Measurements from ENCODE around the gene PPP6R2.

DNA sequence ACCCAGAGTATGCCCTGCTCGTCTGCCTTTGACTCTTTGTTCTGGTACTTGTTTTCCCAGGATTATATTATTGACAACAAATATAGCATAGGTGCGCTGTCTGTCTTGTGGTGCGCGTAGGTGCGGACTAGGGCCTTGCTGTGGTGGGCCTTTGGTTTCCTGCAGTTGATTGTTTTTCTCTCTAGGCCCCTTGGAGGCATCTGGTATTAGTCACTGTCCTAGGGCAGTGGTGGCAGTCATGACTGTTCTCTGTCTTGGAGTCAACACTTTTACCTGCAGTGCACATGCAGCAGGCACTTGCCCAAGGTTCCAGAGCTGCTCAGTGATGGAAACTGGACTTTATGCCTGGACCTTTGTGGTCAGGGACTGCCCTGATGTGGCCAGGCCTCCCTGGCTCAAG lies 18.6 kb downstream of the PPP6R2 start:
- TF ChIP-seq, protein P1, sequence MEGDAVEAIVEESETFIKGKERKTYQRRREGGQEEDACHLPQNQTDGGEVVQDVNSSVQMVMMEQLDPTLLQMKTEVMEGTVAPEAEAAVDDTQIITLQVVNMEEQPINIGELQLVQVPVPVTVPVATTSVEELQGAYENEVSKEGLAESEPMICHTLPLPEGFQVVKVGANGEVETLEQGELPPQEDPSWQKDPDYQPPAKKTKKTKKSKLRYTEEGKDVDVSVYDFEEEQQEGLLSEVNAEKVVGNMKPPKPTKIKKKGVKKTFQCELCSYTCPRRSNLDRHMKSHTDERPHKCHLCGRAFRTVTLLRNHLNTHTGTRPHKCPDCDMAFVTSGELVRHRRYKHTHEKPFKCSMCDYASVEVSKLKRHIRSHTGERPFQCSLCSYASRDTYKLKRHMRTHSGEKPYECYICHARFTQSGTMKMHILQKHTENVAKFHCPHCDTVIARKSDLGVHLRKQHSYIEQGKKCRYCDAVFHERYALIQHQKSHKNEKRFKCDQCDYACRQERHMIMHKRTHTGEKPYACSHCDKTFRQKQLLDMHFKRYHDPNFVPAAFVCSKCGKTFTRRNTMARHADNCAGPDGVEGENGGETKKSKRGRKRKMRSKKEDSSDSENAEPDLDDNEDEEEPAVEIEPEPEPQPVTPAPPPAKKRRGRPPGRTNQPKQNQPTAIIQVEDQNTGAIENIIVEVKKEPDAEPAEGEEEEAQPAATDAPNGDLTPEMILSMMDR (conservative IDR thresholded peaks at IDR 0.05; ENCODE audit: low read depth, low read length) = no peak
- TF ChIP-seq, protein P2, sequence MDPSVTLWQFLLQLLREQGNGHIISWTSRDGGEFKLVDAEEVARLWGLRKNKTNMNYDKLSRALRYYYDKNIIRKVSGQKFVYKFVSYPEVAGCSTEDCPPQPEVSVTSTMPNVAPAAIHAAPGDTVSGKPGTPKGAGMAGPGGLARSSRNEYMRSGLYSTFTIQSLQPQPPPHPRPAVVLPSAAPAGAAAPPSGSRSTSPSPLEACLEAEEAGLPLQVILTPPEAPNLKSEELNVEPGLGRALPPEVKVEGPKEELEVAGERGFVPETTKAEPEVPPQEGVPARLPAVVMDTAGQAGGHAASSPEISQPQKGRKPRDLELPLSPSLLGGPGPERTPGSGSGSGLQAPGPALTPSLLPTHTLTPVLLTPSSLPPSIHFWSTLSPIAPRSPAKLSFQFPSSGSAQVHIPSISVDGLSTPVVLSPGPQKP (IDR thresholded peaks at IDR 0.05; ENCODE audit: borderline replicate concordance, low read depth, low read length) = no peak
- no peak for TF ChIP-seq CEBPB (IDR thresholded peaks at IDR 0.05; ENCODE audit: low read depth, low read length)
- no peak for TF ChIP-seq NFE2L2 (IDR thresholded peaks at IDR 0.05; ENCODE audit: low read depth, low read length)
- TF ChIP-seq RAD21 (IDR thresholded peaks at IDR 0.05; ENCODE audit: low read length) = no peak
- TF ChIP-seq MAFK (IDR thresholded peaks at IDR 0.05; ENCODE audit: low read depth, low read length) = no peak
- no peak for TF ChIP-seq POLR2A (IDR thresholded peaks at IDR 0.05; ENCODE audit: low read depth, low read length)
- no peak for TF ChIP-seq RFX5 (IDR thresholded peaks at IDR 0.05; ENCODE audit: low read depth, low read length)
- no peak for TF ChIP-seq FOS (IDR thresholded peaks at IDR 0.05; ENCODE audit: low read depth, low read length)
- TF ChIP-seq, protein P3, sequence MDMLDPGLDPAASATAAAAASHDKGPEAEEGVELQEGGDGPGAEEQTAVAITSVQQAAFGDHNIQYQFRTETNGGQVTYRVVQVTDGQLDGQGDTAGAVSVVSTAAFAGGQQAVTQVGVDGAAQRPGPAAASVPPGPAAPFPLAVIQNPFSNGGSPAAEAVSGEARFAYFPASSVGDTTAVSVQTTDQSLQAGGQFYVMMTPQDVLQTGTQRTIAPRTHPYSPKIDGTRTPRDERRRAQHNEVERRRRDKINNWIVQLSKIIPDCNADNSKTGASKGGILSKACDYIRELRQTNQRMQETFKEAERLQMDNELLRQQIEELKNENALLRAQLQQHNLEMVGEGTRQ (IDR thresholded peaks at IDR 0.05; ENCODE audit: low read depth, low read length) = no peak
- TF ChIP-seq MXI1 (IDR thresholded peaks at IDR 0.05; ENCODE audit: borderline replicate concordance, low read depth, low read length) = no peak
